Muscle layer of duodenum (tissue), 2 donors: ENCODE measurements around the gene GPR180.

ENCODE experiments used
- H3K27ac ChIP-seq: one replicate; pipeline ENCODE4 v1.7.0; 2013; ENCODE audit warnings: mild to moderate bottlenecking, low read length
- H3K27me3 ChIP-seq: one replicate; pipeline ENCODE4 v1.7.0; 2013; ENCODE audit warnings: low read depth, mild to moderate bottlenecking, control low read depth, low read length
- H3K36me3 ChIP-seq, 2 donors: one replicate each; pipeline ENCODE4 v1.7.0; 2013; ENCODE audit warnings: low read length in 2 of 2, control low read depth in 1 of 2, mild to moderate bottlenecking in 1 of 2; ENCODE audit not compliant: insufficient read depth in 2 of 2, control insufficient read depth in 1 of 2
- H3K4me1 ChIP-seq, 2 donors: one replicate each; pipeline ENCODE4 v1.7.0; 2013; ENCODE audit warnings: low read length in 2 of 2, mild to moderate bottlenecking in 2 of 2, control low read depth in 1 of 2, moderate library complexity in 1 of 2; ENCODE audit not compliant: insufficient read depth in 2 of 2, control insufficient read depth in 1 of 2
- H3K4me3 ChIP-seq, 2 donors: one replicate each; pipeline ENCODE4 v1.7.0; 2013; ENCODE audit warnings: low read length in 2 of 2, low read depth in 1 of 2, mild to moderate bottlenecking in 1 of 2
- H3K9me3 ChIP-seq, 2 donors: one replicate each; pipeline ENCODE4 v1.7.0; 2013; ENCODE audit warnings: low read length in 2 of 2, control low read depth in 1 of 2, mild to moderate bottlenecking in 1 of 2; ENCODE audit not compliant: control insufficient read depth in 1 of 2
- donor health status: healthy.

The GPR180 gene

DNA sequence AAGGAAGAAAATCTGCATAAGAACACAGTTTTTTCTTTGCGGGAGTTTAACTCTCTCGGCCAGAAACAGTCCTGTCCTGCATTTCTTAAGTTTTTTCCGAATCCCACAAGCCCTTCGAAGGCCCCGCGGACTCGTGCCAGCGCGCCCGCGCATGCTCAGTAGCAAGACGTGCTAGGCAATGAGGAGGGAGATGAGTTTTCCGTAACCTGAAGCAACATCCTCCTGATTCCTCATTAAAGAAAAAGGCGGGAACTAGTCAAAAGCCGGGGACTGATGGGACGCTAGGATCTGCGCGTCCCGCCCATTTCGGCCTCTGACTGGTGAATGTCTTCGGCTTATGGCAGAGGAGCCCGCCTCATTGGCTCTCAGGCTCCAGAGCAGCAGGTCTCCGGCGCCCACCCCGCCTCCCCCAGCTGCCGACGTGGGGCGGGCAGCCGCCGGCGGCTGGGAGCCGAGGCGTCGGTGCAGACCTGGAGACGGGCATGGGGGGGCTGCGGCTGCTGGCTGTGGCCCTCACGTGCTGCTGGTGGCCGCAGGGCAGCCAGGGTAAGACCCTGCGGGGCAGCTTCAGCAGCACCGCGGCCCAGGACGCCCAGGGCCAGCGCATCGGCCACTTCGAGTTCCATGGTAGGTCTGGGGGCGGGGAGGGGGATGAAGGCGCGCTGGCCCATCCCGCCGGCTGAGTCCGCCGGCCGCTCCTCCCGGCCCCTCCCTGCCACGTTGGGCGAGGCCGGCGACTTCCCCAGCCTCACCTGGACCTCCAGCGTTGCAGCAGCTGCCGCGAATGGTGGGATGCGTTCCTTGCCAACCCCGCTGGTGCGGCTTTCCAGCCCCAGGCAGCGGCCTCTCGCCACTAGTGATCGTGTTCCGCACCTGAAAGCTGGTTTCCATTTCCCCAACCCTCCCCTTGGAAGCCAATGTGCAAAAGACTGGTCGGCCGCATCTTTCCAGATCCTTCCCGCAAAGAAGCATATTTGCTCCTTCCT is at the start of gene GPR180:
Gene GPR180, plus strand, starts transcription at position 412 of the 986 bp plus-strand sequence. Its CDS starts 71 bp downstream, at position 483.
- peaks cover 3 to 11% of the 10 kb centered on the region in 2 donors for H3K36me3 ChIP-seq

DNA sequence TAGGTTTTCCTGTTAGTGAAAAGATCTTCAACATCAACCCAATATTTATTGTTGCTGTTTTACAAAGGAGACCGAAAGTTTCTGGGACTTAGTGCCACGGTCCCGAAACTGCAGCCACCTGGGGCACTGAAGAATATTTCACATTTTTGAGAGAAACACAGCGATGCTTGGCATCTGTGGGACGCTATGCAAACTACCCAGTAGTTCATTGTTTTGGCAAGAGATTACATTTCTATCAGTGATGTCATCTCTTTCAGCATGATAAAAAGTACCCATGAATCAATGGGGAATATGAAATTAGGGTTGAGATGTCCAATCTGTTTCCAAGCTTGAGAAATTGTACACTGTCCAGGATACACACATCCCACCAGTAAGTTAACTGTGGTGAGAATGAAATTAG is 49.6 kb upstream of the GPR180 start:
- H3K27me3 ChIP-seq: no peaks in the 10 kb centered on the region
- no peaks in the 10 kb centered on the region for H3K36me3 ChIP-seq
- no peaks in the 10 kb centered on the region for H3K9me3 ChIP-seq
- peaks cover 6 to 11% of the 10 kb centered on the region in 2 donors for H3K4me1 ChIP-seq
- no peak overlapping the region for H3K4me3 ChIP-seq
- no peak overlapping the region for H3K27ac ChIP-seq

More for the DNA sequence above, at the start of gene GPR180:
- H3K4me3 ChIP-seq: peak within 1 kb of the TSS; percentile 81 to 84
- H3K4me1 ChIP-seq: peaks cover 0 to 8% of the 10 kb centered on the region in 2 donors
- peak within 1 kb of the TSS; percentile 24 for H3K27ac ChIP-seq
- no peaks in the 10 kb centered on the region for H3K9me3 ChIP-seq
- no peaks in the 10 kb centered on the region for H3K27me3 ChIP-seq

DNA sequence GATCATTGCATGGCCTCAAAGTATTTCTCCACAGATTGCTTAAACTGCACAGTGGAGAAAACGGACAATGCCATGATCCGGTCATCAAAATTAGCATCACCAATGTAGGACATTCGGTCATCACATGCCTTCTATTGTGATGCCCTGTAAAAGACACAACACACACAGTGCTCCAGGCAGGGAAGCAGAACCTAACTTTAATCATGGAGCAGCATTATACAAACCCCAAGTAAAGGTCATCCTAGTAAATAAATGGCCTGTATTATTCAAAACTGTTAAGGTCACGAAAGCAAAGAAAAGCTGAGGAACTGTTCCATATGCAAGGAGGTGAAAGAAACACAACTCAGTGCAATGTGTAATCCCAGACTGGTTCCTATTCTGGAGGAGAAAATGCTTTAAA is 47.9 kb upstream of the GPR180 start:
- Histone ChIP-seq H3K9me3 (no peaks in the 10 kb centered on the region), H3K4me3 (no peak overlapping the region), H3K27ac (no peak overlapping the region), H3K4me1 (peaks cover under 1 to 1% of the 10 kb centered on the region in 2 donors), H3K36me3 (no peaks in the 10 kb centered on the region), H3K27me3 (no peaks in the 10 kb centered on the region)

DNA sequence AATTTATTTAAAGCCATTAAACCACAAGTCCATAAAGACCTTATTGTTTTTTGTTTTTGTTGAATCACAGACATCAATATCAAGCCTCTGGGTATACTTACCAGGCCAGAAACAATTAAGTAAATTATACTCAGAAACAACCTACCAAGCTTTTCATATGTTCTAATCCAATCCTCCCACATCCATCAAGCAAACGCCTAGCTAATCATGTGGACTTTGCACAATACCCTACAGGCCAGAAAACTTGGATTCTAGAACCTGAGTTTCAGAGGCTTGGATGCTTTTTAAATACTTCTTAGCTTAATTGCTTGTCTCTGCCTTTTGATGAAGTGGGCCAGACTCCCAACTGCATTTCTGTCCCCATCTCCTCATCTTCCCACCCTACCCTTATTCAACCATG is 45.6 kb upstream of the GPR180 start:
- no peak overlapping the region for H3K4me3 ChIP-seq
- no peaks in the 10 kb centered on the region for H3K36me3 ChIP-seq
- no peaks in the 10 kb centered on the region for H3K9me3 ChIP-seq
- no peak overlapping the region for H3K27ac ChIP-seq
- H3K4me1 ChIP-seq: no peaks in the 10 kb centered on the region
- no peaks in the 10 kb centered on the region for H3K27me3 ChIP-seq

DNA sequence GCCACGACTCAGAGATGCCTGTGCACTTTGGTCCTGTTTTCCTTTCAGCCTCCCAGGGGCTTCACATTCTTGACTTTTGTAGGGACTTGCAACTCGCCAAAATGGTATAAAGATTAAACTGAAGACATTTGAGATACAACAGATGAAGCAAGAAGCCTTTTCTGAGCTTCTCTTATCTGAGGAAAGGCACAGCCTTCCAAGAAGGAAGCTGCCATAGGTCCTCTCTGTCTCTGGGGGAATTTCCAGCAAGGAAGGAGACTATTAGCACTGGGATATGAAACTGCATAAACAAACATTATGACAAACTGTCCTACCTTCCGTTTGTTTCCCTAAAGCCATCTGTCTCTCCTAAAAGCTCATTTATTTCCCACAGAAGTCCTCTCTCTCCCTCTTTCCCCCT is 45.0 kb upstream of the GPR180 start:
- no peak overlapping the region for H3K4me3 ChIP-seq
- H3K9me3 ChIP-seq: no peaks in the 10 kb centered on the region
- H3K36me3 ChIP-seq: no peaks in the 10 kb centered on the region
- H3K27ac ChIP-seq: no peak overlapping the region
- no peaks in the 10 kb centered on the region for H3K27me3 ChIP-seq
- no peaks in the 10 kb centered on the region for H3K4me1 ChIP-seq

DNA sequence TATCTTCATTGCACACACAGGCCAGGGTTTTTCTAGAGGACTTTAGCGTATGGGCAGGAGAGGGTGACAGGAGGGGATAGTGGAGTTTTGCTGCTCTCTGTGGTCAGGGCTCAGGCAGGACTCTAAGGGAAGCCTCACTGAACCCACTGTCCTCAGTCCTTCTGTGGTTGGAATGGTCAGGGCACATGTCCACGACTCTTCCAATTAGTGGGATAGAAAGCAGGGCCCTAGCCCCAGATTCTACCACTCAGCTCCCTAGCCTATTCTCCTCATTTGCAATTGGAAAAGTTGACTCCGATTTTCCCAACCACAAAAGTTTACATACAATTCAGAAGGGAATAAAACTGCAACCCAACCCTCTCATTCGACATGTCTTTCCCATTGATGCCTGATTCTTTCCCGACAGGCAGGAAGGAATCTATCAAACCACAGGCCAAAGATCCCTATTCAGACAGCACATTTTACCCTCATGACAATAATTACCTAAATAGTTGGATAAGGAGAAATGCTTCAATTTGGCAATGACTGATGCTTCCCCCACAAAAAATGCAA is 43.9 kb upstream of the GPR180 start:
- no peaks in the 10 kb centered on the region for H3K36me3 ChIP-seq

DNA sequence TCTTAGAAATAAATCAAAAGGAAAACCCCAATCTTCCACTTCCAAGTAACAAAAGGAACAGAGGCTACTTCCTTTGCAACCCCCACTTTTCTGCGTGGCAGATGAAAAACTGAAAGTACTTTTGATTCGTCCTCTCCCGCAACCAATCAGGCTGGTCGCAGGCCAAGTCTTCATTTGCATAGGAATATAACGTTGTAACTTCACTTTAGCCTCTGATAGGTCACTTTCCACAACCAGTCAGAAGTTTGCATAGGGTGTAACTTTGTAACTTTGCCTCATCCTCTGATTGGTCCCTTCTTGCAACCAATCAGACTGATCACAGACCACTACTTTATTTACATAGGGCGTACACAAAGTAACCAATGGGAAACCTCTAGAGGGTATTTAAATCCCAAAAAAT is 42.9 kb upstream of the GPR180 start:
- no peak overlapping the region for H3K27ac ChIP-seq
- H3K27me3 ChIP-seq: no peaks in the 10 kb centered on the region
- no peaks in the 10 kb centered on the region for H3K4me1 ChIP-seq
- H3K36me3 ChIP-seq: no peaks in the 10 kb centered on the region
- H3K4me3 ChIP-seq: no peak overlapping the region
- no peaks in the 10 kb centered on the region for H3K9me3 ChIP-seq

More for the DNA sequence above, 43.9 kb upstream of the GPR180 start:
- H3K27me3 ChIP-seq: no peaks in the 10 kb centered on the region
- no peak overlapping the region for H3K27ac ChIP-seq
- no peaks in the 10 kb centered on the region for H3K9me3 ChIP-seq
- H3K4me3 ChIP-seq: no peak overlapping the region
- H3K4me1 ChIP-seq: no peaks in the 10 kb centered on the region

DNA sequence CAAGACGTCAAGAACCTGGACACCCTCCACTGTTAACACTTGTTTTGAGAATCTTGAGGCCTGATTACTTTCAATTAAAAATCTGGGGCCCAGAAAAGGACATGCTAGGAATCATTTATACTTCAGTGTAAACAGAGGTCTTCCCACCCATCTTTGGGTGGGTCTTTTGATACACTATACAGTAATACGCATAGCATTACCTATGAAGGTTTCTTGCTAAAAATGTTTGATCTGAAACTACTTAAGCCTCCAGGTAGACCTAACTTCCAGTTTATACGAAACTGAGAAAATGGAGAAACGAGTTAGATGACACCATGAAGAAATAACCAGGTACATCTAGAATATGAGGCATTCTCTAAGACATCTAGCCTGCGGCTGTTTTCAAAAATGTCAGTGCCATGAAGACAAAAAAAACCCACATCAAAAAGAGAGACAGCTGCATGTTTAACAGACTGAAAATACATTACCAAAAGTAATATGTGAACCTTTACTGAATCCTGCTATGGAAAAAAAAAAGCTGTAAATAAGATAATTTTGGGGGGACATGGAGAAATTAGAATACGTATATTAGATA is 42.3 kb upstream of the GPR180 start:
- H3K27me3 ChIP-seq: no peaks in the 10 kb centered on the region
- H3K9me3 ChIP-seq: no peaks in the 10 kb centered on the region
- H3K27ac ChIP-seq: no peak overlapping the region
- H3K4me1 ChIP-seq: no peaks in the 10 kb centered on the region
- no peaks in the 10 kb centered on the region for H3K36me3 ChIP-seq
- H3K4me3 ChIP-seq: no peak overlapping the region

DNA sequence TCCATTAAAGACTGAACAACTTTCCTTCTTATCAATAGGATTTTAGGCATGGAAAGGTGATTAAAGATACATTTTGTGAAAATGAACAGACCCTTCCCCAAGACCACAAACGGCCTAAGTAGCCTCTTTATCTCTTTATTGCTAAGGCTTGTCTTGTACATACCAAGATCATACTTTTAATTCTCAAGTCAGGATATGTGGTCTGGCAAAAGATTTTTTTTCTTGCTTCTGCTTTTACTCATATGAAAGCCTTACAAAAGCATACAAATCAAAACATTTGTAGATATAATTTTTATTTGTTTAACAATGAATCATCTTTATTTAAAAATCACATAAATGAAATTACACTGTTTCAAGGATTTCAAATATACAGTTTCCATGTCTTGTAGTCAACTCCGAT is 41.5 kb upstream of the GPR180 start:
- Histone ChIP-seq H3K27ac (no peak overlapping the region), H3K9me3 (no peaks in the 10 kb centered on the region), H3K4me3 (no peak overlapping the region), H3K36me3 (no peaks in the 10 kb centered on the region), H3K4me1 (no peaks in the 10 kb centered on the region), H3K27me3 (no peaks in the 10 kb centered on the region)

DNA sequence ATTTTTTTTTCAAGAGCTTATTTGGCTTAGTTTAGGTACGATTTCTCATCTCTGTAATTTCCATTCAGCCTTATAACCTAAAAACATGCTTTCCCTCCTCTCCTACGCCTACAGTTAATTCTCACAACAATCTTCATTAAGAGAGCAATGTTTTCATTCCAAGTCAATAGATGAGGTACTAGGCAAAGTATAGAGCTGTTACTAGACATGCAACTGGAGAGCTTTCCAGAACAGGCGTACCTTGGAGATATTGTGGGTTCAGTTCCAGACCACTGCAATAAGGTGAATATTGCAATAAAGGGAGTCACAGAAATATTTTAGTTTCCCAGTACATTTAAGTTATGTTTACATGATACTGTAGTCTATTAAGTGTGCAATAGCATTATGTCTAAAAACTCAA is 40.5 kb upstream of the GPR180 start:
- no peak overlapping the region for H3K4me3 ChIP-seq
- H3K27me3 ChIP-seq: no peaks in the 10 kb centered on the region
- H3K27ac ChIP-seq: no peak overlapping the region
- no peaks in the 10 kb centered on the region for H3K9me3 ChIP-seq
- H3K36me3 ChIP-seq: no peaks in the 10 kb centered on the region
- H3K4me1 ChIP-seq: no peaks in the 10 kb centered on the region

DNA sequence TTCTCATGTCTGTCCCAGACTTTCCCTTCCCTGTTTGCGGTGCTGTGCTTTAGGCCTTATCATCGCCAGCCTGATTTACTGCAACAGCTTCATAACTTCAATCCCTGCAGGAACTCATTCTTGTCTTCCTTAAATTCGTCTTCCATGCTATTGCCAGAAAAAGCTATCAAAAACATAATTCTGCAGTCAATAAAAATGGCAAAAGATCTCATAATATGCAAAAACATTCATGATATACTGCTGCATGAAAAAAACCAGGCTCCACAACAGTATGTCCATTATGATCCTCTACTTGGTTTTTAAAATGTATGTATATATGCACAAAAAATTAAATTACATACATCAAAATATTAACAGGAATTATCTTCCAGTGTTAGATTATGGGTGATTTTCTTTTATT is 34.1 kb upstream of the GPR180 start:
- Histone ChIP-seq H3K36me3 (peaks cover 24 to 34% of the 10 kb centered on the region in 2 donors), H3K27ac (no peak overlapping the region), H3K4me1 (no peaks in the 10 kb centered on the region), H3K27me3 (no peaks in the 10 kb centered on the region), H3K4me3 (no peak overlapping the region), H3K9me3 (no peaks in the 10 kb centered on the region)
